GM18498 (cell line): ENCODE results near the gene GRAMD4.

Experiments used
- ATAC-seq: cut with Tn5 transposase; IDR thresholded peaks from one replicate; pipeline ENCODE4 v1.9.1; 2021; ENCODE audit warnings: mild to moderate bottlenecking, moderate library complexity; ENCODE audit not compliant: unreplicated experiment

GRAMD4 gene, protein sequence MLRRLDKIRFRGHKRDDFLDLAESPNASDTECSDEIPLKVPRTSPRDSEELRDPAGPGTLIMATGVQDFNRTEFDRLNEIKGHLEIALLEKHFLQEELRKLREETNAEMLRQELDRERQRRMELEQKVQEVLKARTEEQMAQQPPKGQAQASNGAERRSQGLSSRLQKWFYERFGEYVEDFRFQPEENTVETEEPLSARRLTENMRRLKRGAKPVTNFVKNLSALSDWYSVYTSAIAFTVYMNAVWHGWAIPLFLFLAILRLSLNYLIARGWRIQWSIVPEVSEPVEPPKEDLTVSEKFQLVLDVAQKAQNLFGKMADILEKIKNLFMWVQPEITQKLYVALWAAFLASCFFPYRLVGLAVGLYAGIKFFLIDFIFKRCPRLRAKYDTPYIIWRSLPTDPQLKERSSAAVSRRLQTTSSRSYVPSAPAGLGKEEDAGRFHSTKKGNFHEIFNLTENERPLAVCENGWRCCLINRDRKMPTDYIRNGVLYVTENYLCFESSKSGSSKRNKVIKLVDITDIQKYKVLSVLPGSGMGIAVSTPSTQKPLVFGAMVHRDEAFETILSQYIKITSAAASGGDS

DNA sequence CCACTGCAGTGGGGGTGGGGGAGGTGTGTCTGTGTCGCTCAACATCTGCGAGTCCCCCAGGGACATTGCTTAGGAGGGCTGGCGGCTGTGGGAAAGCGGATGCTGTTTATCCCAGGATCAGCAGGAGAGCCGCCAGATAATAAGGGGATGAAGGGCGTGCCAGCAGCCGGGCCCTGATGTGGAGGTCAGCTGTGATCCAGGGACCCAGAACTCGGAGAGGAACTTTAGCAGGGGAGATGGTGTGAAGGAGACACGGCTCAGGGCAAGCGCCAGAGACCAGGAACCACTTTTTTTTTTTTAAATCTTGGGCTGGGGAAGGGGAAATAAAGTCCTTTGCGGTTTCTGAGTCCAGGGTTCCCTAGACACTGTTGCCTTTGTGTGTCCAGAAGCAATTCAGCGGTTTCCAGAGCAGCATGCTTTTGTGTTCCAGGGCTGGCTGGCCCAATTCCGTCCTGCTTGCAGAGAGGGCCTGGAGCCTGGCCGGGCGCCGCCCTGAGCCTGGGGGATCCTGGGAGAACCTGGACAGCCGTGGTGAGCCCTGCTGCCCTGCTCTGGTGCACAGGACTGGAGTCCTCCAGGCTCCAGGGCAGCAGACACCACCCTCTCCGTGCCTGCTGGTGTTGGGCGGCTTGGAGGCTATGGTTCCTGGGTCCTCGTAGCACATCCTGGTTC is at the start of gene GRAMD4:
TSS of gene GRAMD4 (plus strand) at position 557 of the 672 bp plus-strand sequence. CDS start 6,414 bp downstream, outside the sequence.
- no peak for ATAC-seq

DNA sequence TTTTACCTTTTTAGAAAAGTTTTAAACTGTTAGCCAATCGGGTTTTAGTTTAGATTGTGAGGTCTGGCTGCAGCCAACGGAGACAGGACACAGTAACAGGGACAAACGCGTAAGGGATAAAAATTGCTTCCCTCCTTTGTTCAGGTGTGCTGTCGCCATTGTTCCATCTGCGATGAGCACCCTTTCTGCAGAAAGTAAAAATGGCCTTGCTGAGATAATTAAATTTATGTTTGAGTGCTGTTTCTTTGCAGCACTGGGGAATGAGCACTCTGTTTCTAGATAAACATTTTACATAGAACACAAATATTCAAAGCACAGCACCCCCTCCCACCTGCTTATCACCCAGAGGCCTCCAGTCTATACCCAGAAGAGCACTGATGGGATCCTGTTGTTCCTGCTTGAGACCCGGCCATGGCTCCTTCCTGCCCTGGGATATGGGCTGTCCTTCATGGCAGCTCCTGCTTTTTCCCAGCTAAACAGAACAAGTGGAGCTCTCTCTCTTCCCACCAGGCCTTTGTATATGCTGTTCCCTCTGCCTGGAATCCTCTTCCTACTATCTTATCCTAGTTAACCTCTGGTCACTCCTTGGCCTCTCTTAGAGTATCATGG is 48.4 kb upstream of the GRAMD4 start:
- ATAC-seq, result no peak

DNA sequence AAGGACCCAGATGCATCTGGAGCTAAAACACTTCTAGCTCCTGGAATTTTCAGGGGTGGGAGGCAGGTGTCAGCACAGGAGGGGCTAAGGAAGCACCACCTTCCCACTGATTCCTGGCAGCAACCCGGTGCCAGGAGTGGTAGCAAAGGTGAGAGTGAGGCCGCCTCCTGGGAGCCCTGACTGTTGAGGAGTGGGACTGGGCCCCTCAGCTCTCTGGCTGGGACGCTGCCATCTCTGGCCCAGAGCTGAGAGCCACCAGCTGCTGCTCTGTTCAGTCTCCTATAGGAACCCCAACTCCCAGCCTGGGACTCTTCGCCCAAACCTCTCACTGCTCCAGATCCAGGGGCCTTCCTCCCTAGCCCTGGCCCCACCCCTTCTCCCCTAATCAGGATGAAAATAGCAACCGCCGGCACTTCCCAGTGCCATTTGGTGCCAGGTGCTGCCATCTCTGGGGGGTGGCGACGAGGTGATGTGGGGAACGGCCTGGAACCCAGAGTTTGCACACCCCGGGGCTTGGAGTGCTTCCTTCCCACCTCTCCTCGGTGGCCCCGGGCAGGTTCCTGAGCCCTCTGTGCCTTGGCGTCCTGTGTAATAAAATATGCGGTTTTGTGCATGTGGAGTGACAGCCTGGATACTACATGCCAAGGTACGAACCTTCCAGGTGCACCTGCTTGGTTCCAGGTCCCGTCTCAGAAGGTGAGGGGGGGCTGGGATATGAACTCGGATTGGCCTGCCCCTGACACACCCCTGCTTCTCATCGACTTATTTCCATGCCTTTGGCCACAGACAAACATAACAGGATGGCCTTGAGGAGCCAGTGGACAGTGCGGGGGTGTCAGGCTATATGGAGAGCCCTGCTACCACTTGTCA is 47.0 kb upstream of the GRAMD4 start:
- no peak for ATAC-seq

DNA sequence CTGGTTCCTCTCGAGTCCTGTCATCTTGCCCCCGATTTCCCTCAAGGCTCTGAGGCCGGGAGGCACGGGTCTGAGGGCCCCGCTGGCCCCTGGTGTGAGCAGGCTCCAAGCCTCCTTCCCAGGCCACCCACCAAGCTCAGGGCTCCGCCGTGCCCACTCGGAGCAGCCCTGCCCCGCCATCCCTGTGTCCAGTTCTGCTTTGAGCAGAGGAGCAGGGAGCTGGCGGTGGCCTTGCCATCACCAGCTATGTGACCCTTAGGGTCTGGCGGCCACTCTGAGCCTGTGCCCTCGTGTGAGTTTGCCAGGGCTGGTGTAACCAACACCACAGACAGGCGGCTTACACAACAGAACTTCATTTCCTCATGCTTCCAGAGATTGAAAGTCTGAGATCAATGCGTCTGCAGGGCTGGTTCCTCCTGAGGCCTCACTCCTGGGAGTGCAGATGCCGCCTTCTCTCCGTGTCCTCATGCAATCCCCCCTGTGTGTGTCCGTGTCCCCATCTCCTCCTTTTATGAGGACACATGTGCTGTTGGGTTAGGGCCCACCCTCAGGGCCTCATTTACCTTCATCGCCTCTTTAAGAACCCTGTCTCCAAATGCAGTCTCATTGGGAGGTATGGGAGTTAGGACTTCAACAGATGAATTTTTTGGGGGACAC is 46.3 kb upstream of the GRAMD4 start:
- no peak for ATAC-seq

DNA sequence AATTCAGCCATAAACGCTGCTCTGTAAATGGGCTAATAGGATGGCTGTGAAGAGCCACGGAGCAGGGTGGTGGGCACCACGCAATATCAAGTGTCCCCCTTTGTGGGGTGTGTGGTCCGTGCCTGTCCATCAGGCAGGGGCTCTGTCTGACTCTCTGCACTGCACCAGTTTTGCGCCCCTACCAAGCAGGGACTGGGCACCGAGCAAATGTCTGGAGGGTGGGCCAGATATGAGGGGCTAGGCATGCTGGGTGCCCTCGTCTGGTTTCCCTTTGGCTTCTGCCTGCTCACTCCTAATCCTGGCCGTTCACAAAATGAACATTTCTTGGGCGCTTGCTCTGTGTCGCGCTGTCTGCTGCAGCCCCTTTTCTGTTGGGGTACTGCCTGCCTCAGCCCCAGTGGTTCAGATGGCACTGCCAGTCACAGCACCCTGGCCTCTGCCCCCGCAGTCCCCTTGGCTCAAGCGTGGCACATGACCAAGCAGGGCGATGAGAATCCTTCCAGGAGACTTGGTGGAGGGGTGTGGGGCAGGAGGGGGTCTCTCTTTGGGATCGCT is 45.7 kb upstream of the GRAMD4 start:
- ATAC-seq, result no peak

DNA sequence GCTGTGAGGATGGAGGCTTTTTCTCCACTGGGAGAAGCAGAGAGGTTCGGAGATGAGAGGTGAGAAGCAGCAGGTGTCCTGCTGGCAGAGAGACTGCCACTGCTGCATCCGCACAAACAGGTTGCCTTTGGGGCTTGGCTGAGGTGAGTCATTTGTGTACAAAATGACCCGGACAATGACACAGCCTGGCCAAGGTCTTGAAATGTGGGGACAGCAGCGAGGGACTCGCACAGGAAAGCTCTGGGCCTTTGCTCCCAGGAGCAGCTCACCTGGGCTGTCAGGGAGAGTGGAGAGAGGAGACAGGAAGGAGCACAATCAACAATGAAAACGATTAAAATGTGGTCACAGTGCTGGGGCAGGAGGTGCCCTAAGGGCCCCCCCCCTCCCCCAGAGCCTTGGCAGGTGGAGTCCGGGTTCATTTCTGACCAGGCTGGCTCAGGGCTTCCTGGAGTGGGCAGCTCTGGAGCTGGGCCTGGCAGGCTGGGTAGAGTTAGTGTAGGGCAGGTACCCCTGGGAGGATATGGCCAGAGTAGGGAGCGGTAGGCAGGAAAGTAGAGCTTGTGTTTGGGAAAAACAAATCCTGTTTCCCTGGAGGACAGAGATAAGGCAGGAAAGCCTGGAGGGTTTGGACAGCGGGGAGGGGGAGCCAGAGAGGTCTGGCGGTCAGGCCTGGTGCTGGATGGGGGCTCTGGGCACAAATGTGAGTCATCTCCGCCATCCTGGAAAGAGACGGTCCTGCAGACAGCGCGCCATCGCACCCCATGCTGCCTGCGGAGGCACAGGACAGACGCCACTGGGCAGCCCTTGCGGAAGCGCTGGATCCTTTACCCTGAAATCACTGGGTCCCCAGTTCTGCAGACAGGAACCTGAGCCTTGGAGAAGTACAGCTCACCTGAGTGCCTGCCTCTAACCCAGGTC is 44.9 kb upstream of the GRAMD4 start:
- ATAC-seq, result no peak

DNA sequence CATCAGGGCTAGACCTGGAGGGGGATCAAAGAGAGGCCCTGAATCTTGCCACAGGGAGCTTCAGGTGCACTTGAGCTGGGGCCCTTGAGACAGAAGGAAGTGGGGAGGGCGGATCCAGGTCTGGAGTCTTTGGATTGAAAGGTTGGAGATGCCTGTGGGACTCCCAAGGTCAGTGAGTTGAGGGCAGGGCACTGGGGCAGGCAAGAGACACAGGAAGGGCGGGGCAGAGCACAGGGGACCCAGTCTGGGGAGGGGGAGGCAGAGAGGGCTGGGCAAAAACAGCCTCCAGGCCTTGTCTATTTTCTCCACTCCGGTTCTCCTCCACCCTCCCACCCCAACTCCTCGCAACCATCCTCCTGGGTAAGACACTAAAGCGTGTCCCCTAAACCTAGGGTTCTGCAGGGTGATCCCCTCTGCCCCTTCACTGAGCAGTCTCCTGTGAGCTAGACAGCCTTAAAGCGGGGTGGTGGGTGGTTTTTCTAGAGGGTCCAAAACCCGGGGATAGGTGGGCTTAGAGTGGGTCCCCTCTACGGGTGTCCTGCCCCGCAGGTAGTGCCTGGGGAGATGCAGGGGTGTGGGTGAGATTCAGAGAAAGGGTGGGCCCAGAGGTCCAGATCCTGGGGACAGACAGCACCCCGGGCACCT is 44.2 kb upstream of the GRAMD4 start:
- ATAC-seq, result no peak

DNA sequence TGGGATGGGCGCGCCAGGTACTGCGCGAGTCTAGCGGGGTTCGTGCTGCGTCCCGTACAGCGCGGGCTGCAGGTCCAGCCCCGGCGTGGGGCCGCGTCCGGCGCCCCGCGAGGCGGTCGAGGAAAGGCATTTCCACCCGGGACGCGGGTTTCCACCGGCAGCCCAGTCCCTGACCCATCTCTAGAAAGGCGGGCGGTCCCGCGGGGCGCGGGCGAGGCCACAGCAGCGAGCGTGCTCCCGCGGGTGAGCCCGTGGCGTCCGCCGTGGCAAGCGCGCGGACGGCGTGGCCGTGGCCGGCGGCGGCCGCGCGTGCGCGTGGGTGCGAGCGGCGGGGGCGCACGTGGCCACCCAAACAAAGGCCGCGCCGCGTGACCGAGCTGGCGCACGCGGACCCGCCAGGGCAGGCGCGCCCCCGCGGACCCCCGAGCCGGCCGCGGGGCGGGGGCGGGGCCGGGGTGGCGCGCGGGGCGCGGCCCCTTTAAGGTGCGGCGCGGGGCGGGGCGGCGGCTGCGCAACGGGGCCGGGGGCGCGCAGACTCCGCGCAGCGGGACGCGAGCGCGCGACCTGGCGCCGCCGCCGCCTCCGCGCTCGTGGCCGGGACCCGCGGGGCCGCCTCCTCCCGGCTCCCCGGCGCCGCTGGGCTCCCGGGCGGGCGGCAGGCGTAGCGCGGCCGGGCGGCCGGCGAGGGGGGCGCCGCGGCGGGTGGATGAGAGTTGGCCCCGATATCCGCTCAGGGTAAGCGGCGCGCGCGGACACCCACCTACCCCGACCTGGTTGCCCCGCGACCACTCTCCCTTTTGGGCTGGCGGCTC is 43.4 kb upstream of the GRAMD4 start:
- ATAC-seq, result peak; percentile 64

DNA sequence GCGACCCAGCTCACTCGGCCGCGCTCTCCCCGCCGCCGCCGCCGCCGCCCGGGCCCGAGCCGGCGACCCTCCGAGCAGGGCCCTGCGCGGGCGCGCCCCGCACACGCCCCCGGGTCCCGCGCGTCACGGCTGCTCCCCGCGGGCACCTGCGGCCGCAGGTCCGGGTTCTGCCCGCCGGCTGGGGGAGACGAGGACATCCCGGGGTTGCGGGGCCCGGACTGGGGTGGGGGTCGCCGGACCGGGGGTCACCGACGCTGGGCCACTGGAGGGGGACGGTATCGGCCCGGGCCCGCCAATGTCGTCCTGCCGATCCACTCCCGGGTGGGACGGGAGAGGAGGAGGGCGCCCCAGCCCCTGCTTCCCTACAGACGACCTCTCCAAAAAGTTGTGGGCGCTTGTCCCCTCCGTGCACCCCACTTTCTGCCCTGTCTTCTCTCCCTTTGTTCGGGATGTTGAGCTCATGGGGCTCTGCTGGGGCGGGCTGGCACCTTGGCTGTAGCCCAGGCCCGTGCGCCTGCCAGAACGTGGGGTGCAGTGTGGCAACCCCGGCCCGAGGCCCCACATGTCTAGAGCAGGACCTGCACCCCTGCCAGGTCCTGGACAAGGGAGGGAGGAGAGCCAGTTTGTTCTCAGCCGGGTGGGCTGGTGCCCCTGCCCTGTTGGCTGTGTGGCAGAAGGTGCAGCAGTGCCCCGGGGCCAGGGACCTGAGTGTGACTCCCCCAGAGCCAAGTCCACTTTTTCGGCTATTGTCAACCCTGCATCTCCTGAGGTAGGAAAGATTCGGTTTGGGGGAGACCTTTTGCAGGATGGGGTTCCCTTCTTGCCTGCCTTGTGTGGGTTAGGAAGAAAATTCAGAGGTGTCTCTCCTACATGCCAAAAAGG is 42.6 kb upstream of the GRAMD4 start:
- peak; percentile 28 for ATAC-seq

DNA sequence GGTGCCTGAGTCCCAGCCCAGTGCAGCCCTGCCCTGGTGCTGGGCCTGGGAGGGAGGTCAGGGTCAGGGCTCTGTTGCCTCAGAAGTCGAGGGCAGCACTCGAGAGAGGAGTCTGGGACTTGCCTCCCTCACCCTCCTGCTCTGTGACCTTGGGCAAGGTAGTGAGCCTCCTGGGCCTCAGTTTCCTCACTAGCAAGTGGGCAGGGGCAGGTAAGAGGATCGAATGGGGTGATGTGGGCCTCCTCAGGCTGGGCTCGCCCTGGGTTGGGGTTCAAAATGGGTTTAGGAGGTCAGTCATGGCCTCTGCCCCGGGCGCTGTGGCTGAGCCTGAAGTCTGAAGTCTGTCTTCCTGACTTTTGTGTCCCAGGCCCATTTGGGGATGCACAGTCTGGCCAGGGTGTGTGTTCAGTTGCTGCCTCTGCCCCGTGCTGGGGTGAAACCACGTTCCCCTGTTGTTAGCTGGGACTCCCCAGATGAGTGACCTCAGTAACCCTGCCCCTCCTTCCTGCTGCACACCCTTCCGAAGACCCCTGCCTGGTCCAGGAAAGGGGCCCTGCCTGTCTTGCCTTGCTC is 41.8 kb upstream of the GRAMD4 start:
- no peak for ATAC-seq

DNA sequence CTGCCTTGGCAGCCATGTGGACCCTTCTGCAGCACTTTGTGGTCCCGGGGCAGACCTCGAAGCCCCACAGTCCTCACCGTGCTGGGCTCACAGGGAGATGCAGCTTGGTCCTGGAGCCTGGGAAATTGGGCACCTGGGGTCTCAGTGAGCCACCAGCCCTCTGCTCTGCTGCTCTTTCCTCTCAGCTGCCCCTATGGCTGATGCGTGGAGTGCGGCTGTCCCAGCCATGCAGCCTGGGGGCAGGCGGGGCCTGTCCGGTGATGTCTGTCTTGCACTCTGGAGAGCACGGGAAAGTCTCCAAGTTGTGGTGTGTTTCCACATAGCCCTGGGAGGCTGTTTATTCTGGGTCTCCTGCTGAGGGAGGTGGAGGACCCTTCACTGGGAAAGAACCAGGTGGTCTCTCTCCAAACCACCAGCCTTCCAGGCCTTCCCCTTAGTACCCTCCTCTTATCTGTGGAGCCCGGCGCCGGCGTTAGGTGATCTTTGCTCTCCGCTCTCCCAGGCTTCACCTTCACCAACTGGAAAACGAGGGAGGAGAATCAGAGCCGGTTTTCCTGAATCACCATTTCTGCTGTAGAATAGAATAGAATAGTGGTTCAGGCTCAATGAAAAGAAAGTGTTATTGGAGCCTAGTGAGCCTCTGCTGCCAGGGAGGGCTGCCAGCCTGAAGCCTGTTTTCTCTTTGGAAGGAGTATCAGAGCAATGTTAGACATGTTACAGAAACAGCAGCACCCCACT is 41.2 kb upstream of the GRAMD4 start:
- no peak for ATAC-seq

DNA sequence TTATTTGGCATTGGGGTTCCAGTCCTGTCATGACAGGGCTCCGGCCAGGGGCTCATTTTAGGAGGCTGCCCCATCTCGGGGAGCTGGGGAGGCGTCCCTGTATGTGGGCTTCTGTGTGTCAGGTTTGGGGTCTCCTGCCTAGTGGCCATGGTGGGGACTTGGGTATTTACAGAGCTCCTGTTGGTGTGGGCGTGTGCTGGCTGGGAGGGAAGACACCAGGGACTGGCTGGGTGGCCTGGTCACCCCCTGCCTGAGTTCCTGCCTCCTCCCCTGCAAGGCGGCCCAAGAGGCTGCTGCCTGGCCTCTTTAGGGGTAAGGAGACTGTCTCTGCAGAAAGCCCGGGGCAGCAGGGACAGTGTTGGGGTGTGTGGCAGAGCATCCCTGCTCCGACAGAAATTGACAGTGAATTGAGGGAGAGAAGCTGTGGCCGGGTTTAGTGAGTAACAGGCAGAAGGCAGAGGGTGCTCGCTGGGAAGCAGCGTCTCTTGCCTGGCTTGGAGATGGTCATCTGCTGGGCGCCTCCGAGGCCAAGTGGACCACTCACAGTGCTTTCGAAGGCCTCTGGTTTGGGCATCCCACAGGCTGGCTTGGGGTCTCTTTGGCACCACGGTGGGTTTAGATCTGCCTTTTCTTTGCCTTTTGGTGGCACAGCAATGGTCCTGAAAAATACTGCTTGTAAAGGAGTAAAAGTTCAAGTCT is 40.3 kb upstream of the GRAMD4 start:
- ATAC-seq, result no peak

DNA sequence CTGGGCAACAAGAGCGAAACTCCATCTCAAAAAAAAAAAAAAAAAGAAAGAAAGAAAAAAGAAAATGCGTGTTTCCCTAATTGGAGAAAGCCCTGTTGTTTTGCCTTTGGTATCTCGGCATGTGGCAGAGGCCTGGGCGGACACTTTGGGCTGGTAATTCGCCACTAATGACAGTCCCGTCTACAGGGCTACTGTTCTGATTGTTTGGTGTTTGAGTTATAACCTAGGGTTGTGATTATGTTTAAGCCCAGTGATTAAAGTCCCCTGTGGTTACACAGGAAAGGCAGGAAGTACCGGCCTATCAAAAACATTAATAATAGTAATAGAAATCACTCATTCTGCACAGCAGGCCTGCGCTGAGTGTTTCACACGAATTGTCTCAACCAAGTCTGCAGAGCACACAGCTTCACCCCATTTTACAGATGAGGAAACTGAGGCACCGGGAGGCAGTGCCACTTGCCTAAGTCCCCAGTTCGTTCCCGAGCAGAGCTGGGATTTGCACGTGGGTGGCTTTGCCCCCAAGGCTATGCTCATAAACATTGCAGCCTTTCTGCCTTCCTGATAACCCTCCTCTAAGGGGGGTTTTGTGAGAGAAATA is 39.1 kb upstream of the GRAMD4 start:
- ATAC-seq, result no peak

DNA sequence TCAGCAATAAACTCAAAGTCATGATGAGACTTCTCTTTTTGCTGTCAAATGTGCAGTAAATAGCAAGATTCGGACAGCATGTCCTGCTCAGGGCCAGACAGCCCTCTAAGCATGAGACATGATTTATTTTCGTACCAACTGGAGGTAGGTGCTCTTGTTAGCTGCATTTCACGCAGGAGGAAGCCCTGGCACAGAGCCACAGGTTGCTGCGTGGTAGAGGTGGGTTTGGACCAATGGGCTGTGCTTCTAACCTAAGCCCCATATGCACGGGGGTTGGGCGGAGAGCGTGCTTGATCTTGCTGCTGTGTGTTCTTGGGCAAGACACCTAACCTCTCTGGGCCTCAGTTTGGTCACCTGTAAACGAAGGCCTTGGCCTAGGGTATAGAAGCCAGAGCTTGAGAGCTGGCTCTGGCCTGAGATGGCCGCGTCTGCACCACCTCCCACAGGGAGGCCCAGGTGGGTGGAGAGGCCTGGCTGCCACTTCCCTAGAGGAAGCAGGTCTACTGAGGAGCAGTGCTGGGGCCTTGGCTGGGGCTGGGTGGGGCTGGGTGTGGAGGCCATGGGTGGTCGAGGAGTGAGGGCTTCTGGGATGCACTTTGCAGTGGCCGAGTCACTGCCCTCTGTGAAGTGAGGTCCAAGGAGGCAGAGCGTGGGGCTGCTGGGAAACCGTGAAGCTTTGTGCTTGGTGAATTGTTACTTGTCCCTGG is 38.5 kb upstream of the GRAMD4 start:
- no peak for ATAC-seq
